Muscle layer of duodenum (tissue), 2 donors: Measurements from ENCODE around the gene CORO6.
A peak's percentile ranks its signal among the peaks of the same experiment; 100 is the strongest.
"Not testable (repeated sequence)": the region's sequence is repeated elsewhere in the genome, so short reads cannot be mapped to it uniquely, and the experiment has no call there.

Source experiments
- H3K27ac ChIP-seq: one replicate; pipeline ENCODE4 v1.7.0; 2013; ENCODE audit warnings: mild to moderate bottlenecking, low read length
- H3K27me3 ChIP-seq: one replicate; pipeline ENCODE4 v1.7.0; 2013; ENCODE audit warnings: low read depth, mild to moderate bottlenecking, control low read depth, low read length
- H3K36me3 ChIP-seq, 2 donors: one replicate each; pipeline ENCODE4 v1.7.0; 2013; ENCODE audit warnings: low read length in 2 of 2, control low read depth in 1 of 2, mild to moderate bottlenecking in 1 of 2; ENCODE audit not compliant: insufficient read depth in 2 of 2, control insufficient read depth in 1 of 2
- H3K4me1 ChIP-seq, 2 donors: one replicate each; pipeline ENCODE4 v1.7.0; 2013; ENCODE audit warnings: low read length in 2 of 2, mild to moderate bottlenecking in 2 of 2, control low read depth in 1 of 2, moderate library complexity in 1 of 2; ENCODE audit not compliant: insufficient read depth in 2 of 2, control insufficient read depth in 1 of 2
- H3K4me3 ChIP-seq, 2 donors: one replicate each; pipeline ENCODE4 v1.7.0; 2013; ENCODE audit warnings: low read length in 2 of 2, low read depth in 1 of 2, mild to moderate bottlenecking in 1 of 2
- H3K9me3 ChIP-seq, 2 donors: one replicate each; pipeline ENCODE4 v1.7.0; 2013; ENCODE audit warnings: low read length in 2 of 2, control low read depth in 1 of 2, mild to moderate bottlenecking in 1 of 2; ENCODE audit not compliant: control insufficient read depth in 1 of 2
- donor health status: healthy.

Gene CORO6

DNA sequence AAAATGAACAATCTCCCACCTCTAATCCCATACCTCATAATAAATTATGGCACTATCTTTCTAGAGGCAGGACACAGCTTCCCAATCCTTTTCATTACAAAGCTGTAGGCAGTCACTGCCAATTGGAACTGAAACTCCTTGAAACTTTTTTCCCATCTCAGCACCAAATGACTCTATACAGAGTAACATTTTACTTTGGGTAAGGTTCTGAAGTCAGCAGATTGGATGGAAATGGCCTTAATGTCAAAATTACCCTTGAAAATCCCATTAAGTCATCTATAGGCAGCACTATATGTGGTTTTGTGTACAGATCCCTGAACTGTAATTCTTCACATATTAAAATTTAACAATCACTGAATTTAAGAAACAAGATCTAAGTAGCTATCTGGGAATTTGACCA, 30.3 kb upstream of the CORO6 start:
- Histone ChIP-seq H3K27ac (no peak overlapping the region), H3K36me3 (peaks cover 16 to 22% of the 10 kb centered on the region in 2 donors), H3K4me3 (no peak overlapping the region), H3K27me3 (no peaks in the 10 kb centered on the region), H3K4me1 (no peaks in the 10 kb centered on the region), H3K9me3 (no peaks in the 10 kb centered on the region)

GRCh38 chr17:29651913-29652312, 29.2 kb upstream of the CORO6 start:
- H3K27me3 ChIP-seq, H3K9me3 ChIP-seq, H3K27ac ChIP-seq, H3K4me1 ChIP-seq, H3K4me3 ChIP-seq: not testable (repeated sequence)
- peaks cover 19 to 28% of the 10 kb centered on the region in 2 donors for H3K36me3 ChIP-seq

DNA sequence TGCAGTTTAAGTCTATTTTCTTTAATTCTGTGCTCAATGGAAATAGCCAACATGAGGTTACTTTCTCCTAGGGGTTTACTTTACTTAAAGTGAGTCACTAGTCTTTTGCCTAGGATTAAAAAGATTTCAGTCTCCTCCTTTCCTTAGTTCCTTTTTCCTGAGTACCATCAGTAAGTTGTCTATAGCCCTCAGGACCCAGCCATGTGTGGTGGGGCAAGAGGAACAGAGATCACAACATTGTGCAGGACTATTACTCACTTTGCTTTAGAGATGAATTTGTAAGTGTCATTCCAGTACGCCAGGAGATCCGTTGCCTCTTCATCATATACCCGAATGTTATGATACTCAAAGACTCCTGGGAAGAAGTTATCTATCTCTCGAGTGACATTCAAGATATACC, 27.7 kb upstream of the CORO6 start:
- Histone ChIP-seq H3K4me1 (peaks cover 0 to 10% of the 10 kb centered on the region in 2 donors), H3K27ac (no peak overlapping the region), H3K36me3 (peaks cover 19 to 20% of the 10 kb centered on the region in 2 donors), H3K27me3 (no peaks in the 10 kb centered on the region), H3K4me3 (no peak overlapping the region), H3K9me3 (no peaks in the 10 kb centered on the region)

GRCh38 chr17:29649359-29649758, 26.6 kb upstream of the CORO6 start:
- H3K27ac ChIP-seq: no peak overlapping the region
- peaks cover 16 to 19% of the 10 kb centered on the region in 2 donors for H3K36me3 ChIP-seq

DNA sequence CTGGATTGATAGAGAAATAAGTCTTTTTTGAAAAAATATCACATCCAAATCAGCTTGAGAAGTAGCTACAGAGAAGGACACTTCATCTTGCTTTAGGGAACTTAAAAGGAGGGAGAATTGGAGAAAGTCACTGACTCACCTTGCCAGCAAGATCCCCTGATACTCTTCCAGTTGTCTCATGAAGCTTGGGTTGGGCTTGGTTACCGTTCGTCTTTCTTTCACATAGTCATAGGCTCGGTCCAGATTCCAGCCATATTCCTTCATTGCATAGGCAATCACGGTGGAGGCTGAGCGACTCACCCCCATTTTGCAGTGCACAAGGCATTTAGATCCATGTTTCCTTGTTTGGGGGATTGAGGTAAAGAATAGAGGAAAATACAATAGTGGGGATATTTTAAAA, 25.3 kb upstream of the CORO6 start:
- peaks cover 0 to 13% of the 10 kb centered on the region in 2 donors for H3K4me1 ChIP-seq
- no peaks in the 10 kb centered on the region for H3K27me3 ChIP-seq
- H3K9me3 ChIP-seq: no peaks in the 10 kb centered on the region
- H3K27ac ChIP-seq: no peak overlapping the region
- peaks cover 16 to 19% of the 10 kb centered on the region in 2 donors for H3K36me3 ChIP-seq
- H3K4me3 ChIP-seq: no peak overlapping the region

More at GRCh38 chr17:29649359-29649758, 26.6 kb upstream of the CORO6 start:
- no peak overlapping the region for H3K4me3 ChIP-seq
- peaks cover 0 to 13% of the 10 kb centered on the region in 2 donors for H3K4me1 ChIP-seq
- H3K9me3 ChIP-seq: no peaks in the 10 kb centered on the region
- H3K27me3 ChIP-seq: no peaks in the 10 kb centered on the region

DNA sequence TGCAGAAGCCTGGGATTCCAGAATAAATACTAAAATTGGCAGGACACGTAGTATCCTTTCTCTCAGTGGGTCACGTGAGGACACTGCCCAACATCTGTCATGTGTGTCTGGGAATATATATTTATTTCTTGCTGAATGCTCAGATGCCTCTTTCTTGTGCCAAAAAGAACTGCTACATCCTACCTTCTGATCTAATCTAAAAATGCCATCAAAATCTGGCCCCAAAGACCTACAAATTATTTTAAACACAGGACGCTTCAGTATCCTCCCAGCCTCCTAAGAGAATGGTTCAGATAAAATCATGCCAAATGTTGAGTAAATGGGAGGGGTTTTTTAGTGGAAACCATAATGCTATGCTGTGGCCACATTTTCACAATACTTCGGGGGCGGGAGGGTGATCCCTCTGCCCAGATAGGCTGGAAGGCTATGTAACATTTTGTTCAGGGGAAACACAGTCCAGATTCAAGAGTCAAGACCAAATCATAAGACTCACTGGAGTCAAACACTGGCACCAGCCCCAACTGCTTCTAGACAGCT, 22.9 kb upstream of the CORO6 start:
- Histone ChIP-seq H3K4me3 (no peak overlapping the region), H3K36me3 (peaks cover 12 to 15% of the 10 kb centered on the region in 2 donors), H3K4me1 (peaks cover 0 to 13% of the 10 kb centered on the region in 2 donors), H3K27ac (peak overlapping the region; percentile 35), H3K9me3 (no peaks in the 10 kb centered on the region), H3K27me3 (no peaks in the 10 kb centered on the region)

- H3K9me3 ChIP-seq: no peaks in the 10 kb centered on the region
- H3K4me3 ChIP-seq: no peak overlapping the region
- peaks cover 8 to 12% of the 10 kb centered on the region in 2 donors for H3K36me3 ChIP-seq
- H3K27me3 ChIP-seq: no peaks in the 10 kb centered on the region
- H3K4me1 ChIP-seq: peaks cover 4 to 21% of the 10 kb centered on the region in 2 donors
- no peak overlapping the region for H3K27ac ChIP-seq
Observed at GRCh38 chr17:29643817-29644160, 21.1 kb upstream of the CORO6 start.

DNA sequence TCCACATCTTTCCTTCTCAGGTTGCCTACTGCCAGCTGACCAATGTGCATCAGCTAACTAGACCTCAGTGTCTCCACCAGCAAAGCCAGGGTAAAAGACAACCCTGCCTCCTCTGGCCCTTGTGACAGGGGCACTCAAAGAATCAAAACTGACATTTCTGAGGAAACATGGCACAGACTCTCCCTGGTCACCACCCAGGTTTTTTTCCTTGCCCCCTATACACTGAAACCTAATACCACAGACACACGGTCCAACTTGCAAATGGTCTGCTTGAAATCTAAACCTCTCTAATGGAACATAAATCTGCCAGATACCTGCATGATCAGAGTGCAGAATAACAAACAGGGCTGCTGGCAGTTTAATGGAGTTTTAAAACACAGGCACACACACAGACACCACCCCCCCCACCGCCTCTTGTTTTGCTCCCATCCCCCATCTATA, 19.5 kb upstream of the CORO6 start:
- Histone ChIP-seq H3K4me1 (peaks cover 4 to 21% of the 10 kb centered on the region in 2 donors), H3K27me3 (no peaks in the 10 kb centered on the region), H3K27ac (no peak overlapping the region), H3K9me3 (no peaks in the 10 kb centered on the region), H3K36me3 (no peaks in the 10 kb centered on the region), H3K4me3 (no peak overlapping the region)

- Histone ChIP-seq H3K36me3 (peaks cover 4 to 5% of the 10 kb centered on the region in 2 donors), H3K4me3 (no peak overlapping the region), H3K27me3 (no peaks in the 10 kb centered on the region), H3K27ac (no peak overlapping the region), H3K4me1 (peaks cover 4 to 18% of the 10 kb centered on the region in 2 donors), H3K9me3 (no peaks in the 10 kb centered on the region)
Observed at GRCh38 chr17:29640981-29641642, 18.4 kb upstream of the CORO6 start.

GRCh38 chr17:29640413-29640812, 17.7 kb upstream of the CORO6 start:
- Histone ChIP-seq H3K4me1 (peaks cover 4 to 11% of the 10 kb centered on the region in 2 donors), H3K27me3 (no peaks in the 10 kb centered on the region), H3K36me3 (peaks cover 9 to 10% of the 10 kb centered on the region in 2 donors), H3K27ac (no peak overlapping the region), H3K9me3 (no peaks in the 10 kb centered on the region), H3K4me3 (no peak overlapping the region)

GRCh38 chr17:29633886-29634285, 11.2 kb upstream of the CORO6 start:
- Histone ChIP-seq H3K4me3 (no peak overlapping the region), H3K4me1 (peaks cover 0 to 3% of the 10 kb centered on the region in 2 donors), H3K36me3 (peaks cover 30 to 36% of the 10 kb centered on the region in 2 donors), H3K9me3 (no peaks in the 10 kb centered on the region), H3K27ac (no peak overlapping the region), H3K27me3 (no peaks in the 10 kb centered on the region)
